Lung (tissue), 12 donors: Measurements from ENCODE around the gene ARHGAP15. TPM values are rescaled to one million over a fixed set of nuclear protein-coding genes. Genes with fewer than 3 reads are reported as not detected.

Source experiments
- ATAC-seq: fragments of 200-7000 bp; cut with Tn5 transposase; one replicate; pipeline ENCODE4 v1.9.1; 2020; ENCODE audit warnings: moderate number of reproducible peaks; ENCODE audit not compliant: insufficient read depth, low FRiP score
- DNase-seq, 3 donors: peaks; one replicate each; pipeline ENCODE4 v3.0.0-alpha.2; 2013 to 2017
- H3K27ac ChIP-seq, 2 donors: one replicate each; pipeline ENCODE4 v1.5.1; 2013; ENCODE audit warnings: mild to moderate bottlenecking in 2 of 2, moderate library complexity in 2 of 2, control low read depth in 1 of 2, inconsistent platforms in 1 of 2, low read depth in 1 of 2, low read length in 1 of 2
- H3K27me3 ChIP-seq, 3 donors: one replicate each; pipeline ENCODE4 v1.5.1; 2013; ENCODE audit warnings: low read length in 2 of 3; ENCODE audit not compliant: control insufficient read depth in 3 of 3, insufficient read depth in 3 of 3
- H3K36me3 ChIP-seq, 4 donors: one replicate each; pipeline ENCODE4 v1.5.1; 2013; ENCODE audit warnings: low read length in 4 of 4, mild to moderate bottlenecking in 1 of 4, moderate library complexity in 1 of 4; ENCODE audit not compliant: control insufficient read depth in 4 of 4, insufficient read depth in 4 of 4
- H3K4me1 ChIP-seq, 5 donors: one replicate each; pipeline ENCODE4 v1.5.1; 2013; ENCODE audit warnings: low read length in 5 of 5, mild to moderate bottlenecking in 2 of 5, moderate library complexity in 1 of 5; ENCODE audit not compliant: control insufficient read depth in 5 of 5, insufficient read depth in 5 of 5
- H3K4me3 ChIP-seq: one replicate; pipeline ENCODE4 v1.5.1; 2013; ENCODE audit warnings: mild to moderate bottlenecking, control low read depth, moderate library complexity
- H3K9ac ChIP-seq, 2 donors: one replicate each; pipeline ENCODE4 v1.5.1; 2013; ENCODE audit warnings: low read length in 2 of 2, control low read depth in 1 of 2; ENCODE audit not compliant: insufficient read depth in 1 of 2
- H3K9me3 ChIP-seq, 4 donors: one replicate each; pipeline ENCODE4 v1.5.1; 2013; ENCODE audit warnings: low read length in 3 of 4, mild to moderate bottlenecking in 1 of 4, moderate library complexity in 1 of 4; ENCODE audit not compliant: control insufficient read depth in 4 of 4, insufficient read depth in 3 of 4
- WGBS, 2 donors: extraction: QIAGEN DNeasy Blood & Tissue Kit; methylation state at CpG; one replicate each; pipeline ENCODE4 v1.1.7; 2013; 5-methylcytosine and 5-hydroxymethylcytosine counted together
- polyA plus RNA-seq, 2 donors: library from polyadenylated mRNA; stranded (reverse); fragments of 200-250 nt; gene quantifications; one replicate each; pipeline ENCODE4 v1.2.1, GENCODE V29; 2013
- total RNA-seq, 2 donors: library from RNA; depleted of rRNA in 1 of 2; stranded (reverse); fragments of >200 nt in 1 of 2; gene quantifications; one replicate each; pipeline ENCODE4 v1.2.1, GENCODE V29; 2014 to 2021
- TF ChIP-seq, protein P1 (sequence below): IDR thresholded peaks from 2 replicates; pipeline ENCODE4 v1.5.1; 2012; ENCODE audit warnings: mild to moderate bottlenecking; ENCODE audit errors: control extremely low read depth, extremely low read depth
- donor health status: control.
- donor health status: control.
- donor health status: Bipolar disorder and iron deficiency.
- donor health status: healthy.
- donor health status: DM: yes; HTN: yes; CAD: no.

ARHGAP15 gene
- total and polyA plus RNA-seq, 4 donors: 5.9 to 74.3 (median 13.2) TPM

DNA sequence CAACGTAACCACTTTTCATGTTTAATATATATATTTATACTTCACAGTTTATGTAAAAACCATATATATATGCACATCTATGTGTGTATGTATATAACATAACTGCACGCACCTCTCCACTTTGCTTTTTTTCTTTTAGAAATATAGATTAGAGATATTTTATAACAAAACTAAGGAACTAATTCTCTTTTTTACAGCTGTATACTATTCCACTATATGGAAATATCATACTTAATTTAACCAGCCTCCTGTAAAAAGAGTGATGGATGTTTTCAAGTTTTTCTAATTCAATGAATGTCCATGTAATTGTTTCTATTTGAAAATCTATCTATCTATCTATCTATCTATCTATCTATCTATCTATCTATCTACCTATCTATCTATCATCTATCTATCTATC, 4.6 kb downstream of the ARHGAP15 start:
- no peak overlapping the region for H3K27ac ChIP-seq
- H3K4me1 ChIP-seq: no peaks in the 10 kb centered on the region
- TF ChIP-seq, protein P1, sequence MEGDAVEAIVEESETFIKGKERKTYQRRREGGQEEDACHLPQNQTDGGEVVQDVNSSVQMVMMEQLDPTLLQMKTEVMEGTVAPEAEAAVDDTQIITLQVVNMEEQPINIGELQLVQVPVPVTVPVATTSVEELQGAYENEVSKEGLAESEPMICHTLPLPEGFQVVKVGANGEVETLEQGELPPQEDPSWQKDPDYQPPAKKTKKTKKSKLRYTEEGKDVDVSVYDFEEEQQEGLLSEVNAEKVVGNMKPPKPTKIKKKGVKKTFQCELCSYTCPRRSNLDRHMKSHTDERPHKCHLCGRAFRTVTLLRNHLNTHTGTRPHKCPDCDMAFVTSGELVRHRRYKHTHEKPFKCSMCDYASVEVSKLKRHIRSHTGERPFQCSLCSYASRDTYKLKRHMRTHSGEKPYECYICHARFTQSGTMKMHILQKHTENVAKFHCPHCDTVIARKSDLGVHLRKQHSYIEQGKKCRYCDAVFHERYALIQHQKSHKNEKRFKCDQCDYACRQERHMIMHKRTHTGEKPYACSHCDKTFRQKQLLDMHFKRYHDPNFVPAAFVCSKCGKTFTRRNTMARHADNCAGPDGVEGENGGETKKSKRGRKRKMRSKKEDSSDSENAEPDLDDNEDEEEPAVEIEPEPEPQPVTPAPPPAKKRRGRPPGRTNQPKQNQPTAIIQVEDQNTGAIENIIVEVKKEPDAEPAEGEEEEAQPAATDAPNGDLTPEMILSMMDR: no peak
- no peaks in the 10 kb centered on the region for H3K27me3 ChIP-seq
- no peak for DNase-seq
- H3K9ac ChIP-seq: no peak overlapping the region
- 99 to 100% methylated on average over 2 of the region's 2 CpGs for WGBS, 2 donors
- H3K9me3 ChIP-seq: no peaks in the 10 kb centered on the region
- H3K4me3 ChIP-seq: no peak overlapping the region
- ATAC-seq: no peak
- no peaks in the 10 kb centered on the region for H3K36me3 ChIP-seq

DNA sequence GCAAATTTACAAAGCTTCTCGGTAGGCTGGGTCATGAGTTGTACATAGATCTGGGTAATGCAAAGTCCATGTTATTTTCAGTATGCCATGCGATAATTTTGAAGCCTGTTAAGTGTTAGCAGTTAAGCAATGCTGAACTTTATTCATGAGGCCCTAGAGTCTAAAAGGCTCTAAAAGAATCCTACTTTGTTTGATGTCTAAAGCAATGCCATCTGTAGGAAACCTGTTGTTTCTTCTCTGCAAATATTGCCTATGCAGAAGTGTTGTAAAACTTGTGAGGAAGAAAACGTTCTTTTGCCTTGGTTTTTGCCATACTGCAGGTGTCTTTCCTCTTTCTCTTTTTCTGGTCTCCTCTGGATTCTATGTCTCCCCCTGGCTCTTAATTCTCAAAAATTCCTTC, 9.1 kb downstream of the ARHGAP15 start:
- Histone ChIP-seq H3K9me3 (no peaks in the 10 kb centered on the region), H3K27ac (no peak overlapping the region), H3K4me1 (peaks cover 0 to 2% (median 0%) of the 10 kb centered on the region in 5 donors), H3K4me3 (no peak overlapping the region), H3K9ac (no peak overlapping the region), H3K27me3 (no peaks in the 10 kb centered on the region), H3K36me3 (no peaks in the 10 kb centered on the region)
- TF ChIP-seq, protein P1: no peak
- DNase-seq: no peak
- ATAC-seq: no peak
- WGBS, 2 donors: 61 to 74% methylated on average over 3 of the region's 3 CpGs

DNA sequence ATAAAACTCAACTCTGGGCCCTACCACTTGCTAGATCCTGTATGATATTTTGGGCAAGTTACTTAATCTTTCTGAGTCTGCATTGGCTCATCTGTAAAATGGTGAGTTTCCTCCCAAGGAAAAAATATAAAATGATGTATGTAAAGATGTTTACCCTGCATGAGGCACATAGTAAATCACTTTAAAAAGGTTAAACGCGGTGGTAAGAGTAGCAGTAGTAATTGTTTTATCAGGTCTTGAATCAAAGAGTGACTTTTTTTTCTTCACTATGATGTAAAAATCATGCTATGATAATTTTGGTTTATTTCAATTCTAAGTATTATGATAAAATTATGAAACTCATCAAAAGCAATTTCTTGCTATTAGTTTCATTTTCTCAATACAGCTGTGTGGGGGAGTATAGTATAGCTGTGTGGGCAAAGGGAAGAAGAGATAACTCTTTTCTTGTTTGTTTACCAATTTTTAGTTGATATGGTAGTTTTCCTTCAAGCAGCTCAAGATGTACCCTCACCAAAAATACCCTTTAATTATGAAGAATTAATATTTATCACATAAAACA, 10.7 kb downstream of the ARHGAP15 start:
- Histone ChIP-seq H3K9me3 (no peaks in the 10 kb centered on the region), H3K4me1 (peaks cover 0 to 2% (median 0%) of the 10 kb centered on the region in 5 donors), H3K4me3 (no peak overlapping the region), H3K27ac (no peak overlapping the region), H3K36me3 (no peaks in the 10 kb centered on the region), H3K27me3 (no peaks in the 10 kb centered on the region), H3K9ac (no peak overlapping the region)
- no peak for ATAC-seq
- DNase-seq: no peak
- WGBS, 2 donors: 52 to 65% methylated on average over 2 of the region's 2 CpGs
- TF ChIP-seq, protein P1: no peak
